SIG-M5 treated with dmso at 0.1 percent for 504 hours (cell line): ENCODE data around the gene RNPEPL1.
"Not testable (repeated sequence)": the region's sequence is repeated elsewhere in the genome, so short reads cannot be mapped to it uniquely, and the experiment has no call there.

ENCODE experiments used
- DNase-seq: peaks from one replicate; lab custom pipeline; 2025; ENCODE audit not compliant: unreplicated experiment; lab: John Stamatoyannopoulos, UW

RNPEPL1 gene, protein sequence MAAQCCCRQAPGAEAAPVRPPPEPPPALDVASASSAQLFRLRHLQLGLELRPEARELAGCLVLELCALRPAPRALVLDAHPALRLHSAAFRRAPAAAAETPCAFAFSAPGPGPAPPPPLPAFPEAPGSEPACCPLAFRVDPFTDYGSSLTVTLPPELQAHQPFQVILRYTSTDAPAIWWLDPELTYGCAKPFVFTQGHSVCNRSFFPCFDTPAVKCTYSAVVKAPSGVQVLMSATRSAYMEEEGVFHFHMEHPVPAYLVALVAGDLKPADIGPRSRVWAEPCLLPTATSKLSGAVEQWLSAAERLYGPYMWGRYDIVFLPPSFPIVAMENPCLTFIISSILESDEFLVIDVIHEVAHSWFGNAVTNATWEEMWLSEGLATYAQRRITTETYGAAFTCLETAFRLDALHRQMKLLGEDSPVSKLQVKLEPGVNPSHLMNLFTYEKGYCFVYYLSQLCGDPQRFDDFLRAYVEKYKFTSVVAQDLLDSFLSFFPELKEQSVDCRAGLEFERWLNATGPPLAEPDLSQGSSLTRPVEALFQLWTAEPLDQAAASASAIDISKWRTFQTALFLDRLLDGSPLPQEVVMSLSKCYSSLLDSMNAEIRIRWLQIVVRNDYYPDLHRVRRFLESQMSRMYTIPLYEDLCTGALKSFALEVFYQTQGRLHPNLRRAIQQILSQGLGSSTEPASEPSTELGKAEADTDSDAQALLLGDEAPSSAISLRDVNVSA

GRCh38 chr2:240567872-240568677 is at the start of gene RNPEPL1:
Gene RNPEPL1 (plus strand): TSS chr2:240568484. CDS start chr2:240568587, 103 bp downstream.
- DNase-seq = peak; percentile 41

DNA sequence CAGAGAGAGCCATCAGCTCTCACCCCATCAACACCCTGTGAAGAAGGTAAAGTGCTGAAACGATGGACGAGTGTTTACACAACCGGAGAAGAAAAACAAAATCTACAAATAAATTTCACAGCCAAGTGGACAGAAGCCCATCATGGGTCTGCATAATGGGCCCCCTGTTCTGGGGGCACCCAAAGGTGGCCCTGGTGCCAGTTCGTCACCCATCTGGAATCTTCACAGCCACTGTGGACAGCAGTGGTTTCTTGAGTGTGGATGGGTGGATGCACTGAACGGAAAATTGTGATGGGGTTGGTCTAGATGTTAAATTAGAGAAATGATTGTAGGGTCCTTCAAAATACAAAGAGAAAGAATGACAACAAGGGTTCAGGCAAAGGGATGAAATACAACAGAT is 49.3 kb upstream of the RNPEPL1 start:
- no peak for DNase-seq

- no peak for DNase-seq
Measured at GRCh38 chr2:240519396-240520129, 48.7 kb upstream of the RNPEPL1 start.

- no peak for DNase-seq
Measured at GRCh38 chr2:240520130-240520973, 47.9 kb upstream of the RNPEPL1 start.

DNA sequence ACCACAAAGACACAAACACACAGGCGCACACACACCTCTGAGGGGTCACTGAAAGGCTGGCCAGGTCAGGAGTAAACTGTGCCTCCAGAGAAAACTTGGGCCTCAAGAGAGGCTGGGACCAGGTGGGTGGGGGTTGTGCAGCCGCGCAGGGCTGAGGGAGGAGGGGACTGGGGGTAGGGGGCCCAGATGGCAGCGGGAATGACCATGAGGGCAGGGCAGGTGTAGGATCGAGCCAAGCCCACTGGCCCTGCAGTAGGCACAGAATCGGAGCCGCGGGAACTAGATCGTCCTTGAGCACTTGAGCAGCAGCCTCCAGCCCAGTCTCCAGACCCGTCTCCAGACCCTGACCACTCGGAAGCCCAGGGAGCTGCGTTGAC is 47.3 kb upstream of the RNPEPL1 start:
- no peak for DNase-seq

DNA sequence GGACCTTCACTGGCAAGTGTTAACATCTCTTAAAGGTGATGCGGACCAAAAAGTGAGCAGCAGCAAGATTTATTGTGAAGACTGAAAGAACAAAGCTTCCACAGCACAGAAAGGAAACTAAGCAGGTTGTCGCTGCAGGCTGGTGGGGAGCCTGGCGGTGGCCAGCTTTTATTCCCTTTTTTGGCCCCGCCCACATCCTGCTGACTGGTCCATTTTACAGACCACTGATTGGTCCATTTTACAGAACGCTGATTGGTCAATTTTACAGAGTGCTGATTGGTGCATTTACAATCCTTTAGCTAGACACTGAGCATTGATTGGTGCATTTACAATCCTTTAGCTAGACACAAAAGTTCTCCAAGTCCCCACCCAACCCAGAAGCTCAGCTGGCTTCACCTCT is 46.4 kb upstream of the RNPEPL1 start:
- not testable (repeated sequence) for DNase-seq

- DNase-seq = no peak
Measured at GRCh38 chr2:240522406-240522805, 45.9 kb upstream of the RNPEPL1 start.

GRCh38 chr2:240523451-240524281 is 44.6 kb upstream of the RNPEPL1 start:
- no peak for DNase-seq

GRCh38 chr2:240524963-240525718 is 43.1 kb upstream of the RNPEPL1 start:
- DNase-seq = no peak

GRCh38 chr2:240525802-240526201 is 42.5 kb upstream of the RNPEPL1 start:
- DNase-seq = no peak

- no peak for DNase-seq
Measured at GRCh38 chr2:240526521-240526920, 41.8 kb upstream of the RNPEPL1 start.

DNA sequence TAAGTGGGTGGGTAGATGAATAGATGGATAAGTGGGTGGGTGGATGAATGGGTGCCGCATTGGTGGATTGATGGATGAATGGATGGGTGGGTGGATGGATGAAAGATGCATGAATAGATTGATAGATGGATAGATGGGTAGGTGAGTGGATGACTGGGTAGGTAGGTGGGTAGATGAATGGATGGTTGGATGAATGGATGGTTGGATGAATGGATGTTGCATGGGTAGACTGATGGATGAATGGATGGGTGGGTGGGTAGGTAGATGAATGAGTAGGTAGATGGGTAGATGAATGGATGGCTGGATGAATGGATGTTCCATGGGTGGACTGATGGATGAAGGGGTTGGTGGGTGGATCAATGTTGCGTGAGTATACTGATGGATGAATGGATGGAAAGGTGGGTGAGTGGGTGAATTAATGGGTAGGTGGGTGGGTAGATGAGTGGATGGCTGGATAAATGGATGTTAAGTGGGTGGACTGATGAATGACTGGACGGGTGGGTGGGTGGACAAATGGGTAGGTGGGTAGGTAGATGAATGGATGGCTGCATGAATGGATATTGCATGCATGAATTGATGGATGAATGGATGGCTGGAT is 41.0 kb upstream of the RNPEPL1 start:
- no peak for DNase-seq

DNA sequence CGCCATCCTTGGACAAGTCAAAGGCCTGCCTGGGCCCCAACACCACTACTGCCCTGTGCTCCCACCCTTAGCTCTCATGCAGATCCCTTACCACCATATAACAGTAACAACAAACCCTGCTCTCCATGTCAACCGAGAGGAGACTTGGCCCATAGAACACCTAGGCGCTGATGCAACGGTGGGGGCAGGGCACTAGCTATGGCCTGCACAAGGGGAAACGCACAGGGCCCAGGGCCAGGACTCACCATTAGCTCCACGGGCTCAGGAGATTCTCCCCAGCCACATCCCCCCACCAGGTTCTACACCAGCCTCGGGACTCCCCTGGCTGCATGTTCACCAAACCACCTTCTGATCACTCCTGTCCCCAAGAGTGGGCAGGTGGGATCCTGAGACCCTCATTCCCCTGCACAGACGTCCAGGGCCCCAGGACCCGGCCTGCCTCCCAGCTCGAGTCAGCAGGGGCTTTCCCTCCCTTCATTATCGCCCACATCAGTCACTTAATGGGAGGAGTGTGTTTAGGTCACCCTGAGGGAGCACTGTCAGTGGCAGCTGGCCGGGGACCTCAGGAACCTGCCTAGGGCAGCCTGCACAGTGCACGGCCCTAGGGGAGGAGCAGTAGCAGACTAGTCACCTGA is 39.8 kb upstream of the RNPEPL1 start:
- DNase-seq = no peak

DNA sequence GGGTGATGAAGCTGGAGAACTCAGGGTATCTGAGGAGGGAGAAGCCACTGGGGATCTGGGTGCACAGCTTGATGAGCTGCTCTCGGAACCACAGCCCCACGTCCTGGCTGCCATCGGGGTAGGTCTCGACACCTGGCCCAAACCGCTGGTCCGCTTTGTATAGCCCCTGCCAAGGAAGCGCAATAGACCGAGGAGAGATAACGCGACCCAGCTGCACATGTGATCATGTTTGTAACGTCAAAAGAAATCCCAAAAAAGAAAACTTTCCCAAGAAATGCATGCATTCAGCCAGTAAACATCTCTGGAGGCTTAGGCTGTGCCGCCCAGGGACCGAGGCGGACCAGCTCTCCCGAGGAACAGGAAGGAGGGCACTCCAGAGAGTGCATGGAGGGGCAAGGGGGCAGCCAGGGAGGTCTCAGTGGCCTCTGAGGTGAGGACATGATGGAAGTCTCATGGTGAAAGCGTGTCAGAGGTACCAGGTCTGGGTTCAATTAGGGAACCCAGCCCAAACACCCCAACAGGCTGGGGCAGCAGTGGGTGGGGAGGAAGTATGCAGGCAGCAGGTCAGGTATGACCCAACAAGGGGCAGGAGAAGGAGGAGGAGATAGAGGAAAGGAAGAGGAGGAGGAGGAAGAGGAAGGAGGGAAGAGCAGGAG is 38.8 kb upstream of the RNPEPL1 start:
- no peak for DNase-seq

DNA sequence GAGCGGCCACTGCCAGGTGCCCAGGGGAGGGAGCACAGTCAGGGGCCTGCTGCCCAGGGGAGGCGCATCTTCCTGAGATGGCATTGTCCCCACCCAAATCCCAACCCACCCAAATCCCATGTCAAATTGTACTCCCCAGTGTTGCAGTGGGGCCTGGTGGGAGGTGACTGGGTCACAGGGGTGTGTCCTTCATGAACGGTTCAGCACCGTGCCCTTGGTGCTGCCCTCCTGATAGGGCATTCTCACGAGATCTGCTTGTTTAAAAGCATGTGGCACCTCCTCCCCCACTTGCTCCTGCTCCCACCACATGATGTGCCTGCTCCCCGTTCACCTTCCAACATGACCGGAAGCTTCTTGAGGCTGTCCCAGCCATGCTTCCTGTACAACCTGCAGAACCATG is 38.1 kb upstream of the RNPEPL1 start:
- DNase-seq = no peak

GRCh38 chr2:240531038-240531437 is 37.2 kb upstream of the RNPEPL1 start:
- DNase-seq = no peak
